Measurements from ENCODE around the gene NDUFB8. TPM values are rescaled to one million over a fixed set of nuclear protein-coding genes. Genes with fewer than 3 reads are reported as not detected.

The NDUFB8 gene
- total RNA-seq, 2 donors from 2014 or later = 162 to 192 TPM

DNA sequence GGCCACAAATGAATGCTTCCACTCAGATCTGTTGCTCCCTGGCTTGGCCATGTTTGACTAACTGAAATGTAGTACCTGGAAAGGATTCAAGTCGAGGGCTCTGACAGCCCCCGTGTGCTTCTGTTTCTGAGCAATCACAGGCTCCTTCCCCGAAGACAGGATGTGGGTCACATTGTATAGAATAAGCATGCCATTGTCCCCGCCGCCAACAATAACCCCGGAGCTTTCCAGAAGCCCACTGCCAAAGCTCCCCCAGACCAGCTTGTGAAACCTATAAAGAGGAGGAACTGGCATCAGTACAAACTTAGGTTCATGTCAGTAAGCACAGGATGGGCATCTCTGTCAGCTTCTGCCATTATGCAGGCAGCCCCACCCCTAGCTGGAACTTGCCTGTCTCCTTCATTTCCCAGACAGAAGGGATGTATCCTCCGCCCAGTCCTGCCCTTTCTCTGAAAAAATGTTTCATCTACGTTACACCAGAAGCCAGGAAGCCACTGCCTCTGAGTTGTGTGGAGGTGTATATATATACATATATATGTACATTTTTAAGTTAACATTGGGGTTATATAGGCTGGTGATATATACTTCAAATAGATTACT is 20.3 kb downstream of the NDUFB8 start:
- Histone ChIP-seq H3K4me3 (ENCODE audit: low read length) (no peak overlapping the region), H3K27me3 (ENCODE audit: control insufficient read depth, insufficient read depth, low read length, poor library complexity, severe bottlenecking) (peaks cover 93% of the 10 kb centered on the region), H3K9ac (ENCODE audit: extremely low read depth, low read length, poor library complexity, severe bottlenecking) (no peak overlapping the region), H3K9me3 (ENCODE audit: control insufficient read depth, low read length) (no peaks in the 10 kb centered on the region), H3K4me1 (ENCODE audit: control insufficient read depth, insufficient read depth, low read length) (no peaks in the 10 kb centered on the region), H3K27ac (ENCODE audit: low read depth, low read length) (no peak overlapping the region), H3K36me3 (ENCODE audit: control insufficient read depth, insufficient read depth, low read length) (no peaks in the 10 kb centered on the region)
- peaks cover 84% of the 10 kb centered on the region for H3K27me3 Mint-ChIP-seq (ENCODE audit: insufficient read depth)
- H3K27ac Mint-ChIP-seq = no peak overlapping the region
- no peaks in the 10 kb centered on the region for H3K4me1 Mint-ChIP-seq
- peaks cover 3% of the 10 kb centered on the region for H3K36me3 Mint-ChIP-seq (ENCODE audit: low read depth)
- no peak for DNase-seq
- 84 to 87% methylated on average over 2 to 7 of the region's 8 CpGs for WGBS, 2 experiments (ENCODE audit: insufficient coverage in 1 of 2, insufficient read length in 1 of 2)
- H3K9me3 Mint-ChIP-seq = no peaks in the 10 kb centered on the region
- no peak overlapping the region for H3K4me3 Mint-ChIP-seq
- TF ChIP-seq, protein P1, sequence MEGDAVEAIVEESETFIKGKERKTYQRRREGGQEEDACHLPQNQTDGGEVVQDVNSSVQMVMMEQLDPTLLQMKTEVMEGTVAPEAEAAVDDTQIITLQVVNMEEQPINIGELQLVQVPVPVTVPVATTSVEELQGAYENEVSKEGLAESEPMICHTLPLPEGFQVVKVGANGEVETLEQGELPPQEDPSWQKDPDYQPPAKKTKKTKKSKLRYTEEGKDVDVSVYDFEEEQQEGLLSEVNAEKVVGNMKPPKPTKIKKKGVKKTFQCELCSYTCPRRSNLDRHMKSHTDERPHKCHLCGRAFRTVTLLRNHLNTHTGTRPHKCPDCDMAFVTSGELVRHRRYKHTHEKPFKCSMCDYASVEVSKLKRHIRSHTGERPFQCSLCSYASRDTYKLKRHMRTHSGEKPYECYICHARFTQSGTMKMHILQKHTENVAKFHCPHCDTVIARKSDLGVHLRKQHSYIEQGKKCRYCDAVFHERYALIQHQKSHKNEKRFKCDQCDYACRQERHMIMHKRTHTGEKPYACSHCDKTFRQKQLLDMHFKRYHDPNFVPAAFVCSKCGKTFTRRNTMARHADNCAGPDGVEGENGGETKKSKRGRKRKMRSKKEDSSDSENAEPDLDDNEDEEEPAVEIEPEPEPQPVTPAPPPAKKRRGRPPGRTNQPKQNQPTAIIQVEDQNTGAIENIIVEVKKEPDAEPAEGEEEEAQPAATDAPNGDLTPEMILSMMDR (conservative IDR thresholded peaks at IDR 0.05) = no peak

DNA sequence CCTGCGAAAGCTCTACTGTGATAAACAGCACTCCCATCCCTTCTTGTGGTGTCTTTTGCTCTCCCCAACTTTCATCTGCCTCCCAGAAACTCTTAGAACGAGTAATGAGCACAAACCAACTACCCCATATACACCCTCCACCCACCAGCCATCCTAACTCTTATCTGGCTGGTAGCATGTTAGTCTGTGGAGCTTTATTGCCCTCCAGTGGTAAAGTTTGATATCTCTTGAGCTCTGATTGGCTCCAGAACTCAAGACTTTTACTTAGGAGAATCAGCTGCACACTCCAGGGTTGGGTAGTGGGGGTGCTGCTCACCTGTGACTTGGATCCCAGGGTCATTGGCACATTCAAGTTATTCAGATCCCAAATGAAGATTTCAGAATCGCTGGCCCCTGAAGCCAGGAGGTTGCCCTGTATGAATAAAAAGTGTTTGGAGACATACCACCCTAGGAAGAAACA is 20.9 kb downstream of the NDUFB8 start:
- H3K4me1 Mint-ChIP-seq = no peaks in the 10 kb centered on the region
- no peak overlapping the region for H3K4me3 Mint-ChIP-seq
- H3K9me3 ChIP-seq (ENCODE audit: control insufficient read depth, low read length) = no peaks in the 10 kb centered on the region
- H3K36me3 Mint-ChIP-seq (ENCODE audit: low read depth) = peaks cover 3% of the 10 kb centered on the region
- no peak overlapping the region for H3K9ac ChIP-seq (ENCODE audit: extremely low read depth, low read length, poor library complexity, severe bottlenecking)
- H3K27me3 Mint-ChIP-seq (ENCODE audit: insufficient read depth) = peaks cover 89% of the 10 kb centered on the region
- H3K4me1 ChIP-seq (ENCODE audit: control insufficient read depth, insufficient read depth, low read length) = no peaks in the 10 kb centered on the region
- H3K36me3 ChIP-seq (ENCODE audit: control insufficient read depth, insufficient read depth, low read length) = no peaks in the 10 kb centered on the region
- TF ChIP-seq, protein P1 (conservative IDR thresholded peaks at IDR 0.05) = peak; percentile 83
- no peaks in the 10 kb centered on the region for H3K9me3 Mint-ChIP-seq
- peak; percentile 76 for DNase-seq
- H3K27ac ChIP-seq (ENCODE audit: low read depth, low read length) = no peak overlapping the region
- WGBS, 2 experiments (ENCODE audit: insufficient coverage in 1 of 2, insufficient read length in 1 of 2) = 35 to 50% methylated on average over 2 to 3 of the region's 3 CpGs
- no peak overlapping the region for H3K27ac Mint-ChIP-seq
- peaks cover 96% of the 10 kb centered on the region for H3K27me3 ChIP-seq (ENCODE audit: control insufficient read depth, insufficient read depth, low read length, poor library complexity, severe bottlenecking)
- no peak overlapping the region for H3K4me3 ChIP-seq (ENCODE audit: low read length)

DNA sequence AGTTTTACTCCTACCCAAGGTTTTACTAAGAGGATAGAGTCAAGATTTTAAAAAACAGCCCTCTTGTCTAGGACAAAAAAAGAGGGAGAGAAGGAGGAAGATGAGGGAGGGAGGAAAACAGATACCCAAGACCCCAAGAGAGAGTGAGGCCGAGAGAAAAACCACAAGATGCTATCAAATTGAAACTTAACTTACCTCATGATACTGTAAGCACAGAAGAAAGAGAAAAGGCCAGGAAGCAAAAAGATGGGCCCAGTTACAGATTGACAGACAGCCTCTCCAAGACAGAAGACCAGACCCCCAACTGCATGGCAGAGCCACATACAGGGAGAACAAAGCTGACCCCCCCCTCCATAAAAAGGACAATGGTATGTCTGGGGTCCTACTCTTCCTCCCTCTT is 21.4 kb downstream of the NDUFB8 start:
- H3K27me3 ChIP-seq (ENCODE audit: control insufficient read depth, insufficient read depth, low read length, poor library complexity, severe bottlenecking) = peaks cover 97% of the 10 kb centered on the region
- H3K27ac ChIP-seq (ENCODE audit: low read depth, low read length) = no peak overlapping the region
- Mint-ChIP-seq H3K27me3 (ENCODE audit: insufficient read depth) (peaks cover 91% of the 10 kb centered on the region), H3K4me1 (no peaks in the 10 kb centered on the region), H3K27ac (no peak overlapping the region), H3K36me3 (ENCODE audit: low read depth) (peaks cover 3% of the 10 kb centered on the region), H3K9me3 (no peaks in the 10 kb centered on the region), H3K4me3 (no peak overlapping the region)
- DNase-seq = no peak
- WGBS, 2 experiments (ENCODE audit: insufficient coverage in 1 of 2, insufficient read length in 1 of 2) = 79% methylated on average over 1 of the region's 1 CpG; no CpG with 5 or more reads in 1 of the 2 experiments
- TF ChIP-seq, protein P1 (conservative IDR thresholded peaks at IDR 0.05) = no peak
- no peak overlapping the region for H3K9ac ChIP-seq (ENCODE audit: extremely low read depth, low read length, poor library complexity, severe bottlenecking)
- no peaks in the 10 kb centered on the region for H3K4me1 ChIP-seq (ENCODE audit: control insufficient read depth, insufficient read depth, low read length)
- no peaks in the 10 kb centered on the region for H3K36me3 ChIP-seq (ENCODE audit: control insufficient read depth, insufficient read depth, low read length)
- no peak overlapping the region for H3K4me3 ChIP-seq (ENCODE audit: low read length)
- H3K9me3 ChIP-seq (ENCODE audit: control insufficient read depth, low read length) = no peaks in the 10 kb centered on the region

Measured in endodermal cell (in vitro differentiated cells).